Effector CD8-positive, alpha-beta T cell (primary cell): Measurements from ENCODE around the gene WIPF3.
"Not testable (repeated sequence)": the region's sequence is repeated elsewhere in the genome, so short reads cannot be mapped to it uniquely, and the experiment has no call there.

Source experiments
- DNase-seq: peaks from one replicate; lab custom pipeline; 2025; lab: John Stamatoyannopoulos, UW

WIPF3 gene

GRCh38 chr7:29881724-29882123, 75.4 kb downstream of the WIPF3 start:
- DNase-seq: no peak

DNA sequence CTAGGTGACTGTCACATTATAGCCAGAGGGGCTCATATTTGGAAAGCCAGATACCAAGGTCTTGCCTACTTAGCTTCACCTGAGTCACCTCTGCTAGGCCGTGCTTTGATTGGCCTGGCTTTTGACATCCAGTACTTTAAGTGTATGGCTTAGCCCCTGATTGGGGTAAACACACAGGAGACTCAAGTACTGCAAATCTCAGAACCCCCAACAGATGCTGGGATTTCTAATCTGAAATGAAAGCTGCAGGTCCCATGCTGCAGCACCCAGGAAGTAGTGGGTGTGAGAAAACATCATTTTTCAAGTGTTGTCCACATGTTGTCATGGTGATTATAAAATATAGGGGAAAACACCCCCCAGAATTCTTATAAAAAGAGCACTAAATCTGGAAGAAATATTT, 76.2 kb downstream of the WIPF3 start:
- DNase-seq: no peak

DNA sequence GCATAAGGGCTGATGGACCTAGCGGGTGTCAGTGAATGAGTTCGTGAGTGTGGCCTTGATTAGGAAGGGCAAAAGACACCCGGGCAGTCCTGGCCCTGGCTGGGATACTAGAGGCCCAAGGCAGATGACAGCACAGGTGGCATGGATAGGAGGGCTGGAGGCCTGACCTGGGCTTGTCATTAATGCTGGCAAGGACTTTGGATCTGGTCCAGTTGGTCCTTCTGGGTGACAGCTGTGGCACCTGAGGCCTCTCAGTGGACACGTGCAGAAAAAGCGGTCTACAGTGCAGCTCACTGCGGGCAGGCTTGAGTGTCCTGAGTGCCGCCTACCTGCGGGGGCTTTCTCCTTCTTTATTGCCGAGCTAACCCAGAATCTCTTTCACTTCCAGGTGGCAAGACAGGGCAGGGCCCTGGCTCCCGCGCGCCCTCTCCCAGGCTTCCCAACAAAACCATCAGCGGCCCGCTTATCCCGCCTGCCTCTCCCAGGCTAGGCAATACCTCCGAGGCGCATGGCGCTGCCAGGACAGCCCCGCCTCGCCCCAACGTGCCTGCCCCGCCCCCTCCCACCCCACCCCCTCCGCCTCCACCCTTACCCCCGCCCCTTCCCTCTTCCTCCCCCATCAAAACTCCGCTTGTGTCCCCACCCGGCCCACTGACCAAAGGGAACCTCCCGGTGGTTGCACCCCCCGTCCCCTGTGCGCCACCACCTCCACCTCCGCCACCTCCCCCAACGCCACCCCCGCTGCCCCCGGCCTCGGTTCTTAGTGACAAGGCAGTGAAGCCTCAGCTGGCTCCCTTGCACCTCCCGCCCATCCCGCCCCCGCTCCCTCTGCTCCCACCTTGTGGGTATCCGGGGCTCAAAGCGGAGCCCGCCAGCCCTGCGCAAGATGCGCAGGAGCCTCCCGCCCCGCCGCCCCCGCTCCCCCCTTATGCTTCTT, 77.4 kb downstream of the WIPF3 start:
- no peak for DNase-seq

DNA sequence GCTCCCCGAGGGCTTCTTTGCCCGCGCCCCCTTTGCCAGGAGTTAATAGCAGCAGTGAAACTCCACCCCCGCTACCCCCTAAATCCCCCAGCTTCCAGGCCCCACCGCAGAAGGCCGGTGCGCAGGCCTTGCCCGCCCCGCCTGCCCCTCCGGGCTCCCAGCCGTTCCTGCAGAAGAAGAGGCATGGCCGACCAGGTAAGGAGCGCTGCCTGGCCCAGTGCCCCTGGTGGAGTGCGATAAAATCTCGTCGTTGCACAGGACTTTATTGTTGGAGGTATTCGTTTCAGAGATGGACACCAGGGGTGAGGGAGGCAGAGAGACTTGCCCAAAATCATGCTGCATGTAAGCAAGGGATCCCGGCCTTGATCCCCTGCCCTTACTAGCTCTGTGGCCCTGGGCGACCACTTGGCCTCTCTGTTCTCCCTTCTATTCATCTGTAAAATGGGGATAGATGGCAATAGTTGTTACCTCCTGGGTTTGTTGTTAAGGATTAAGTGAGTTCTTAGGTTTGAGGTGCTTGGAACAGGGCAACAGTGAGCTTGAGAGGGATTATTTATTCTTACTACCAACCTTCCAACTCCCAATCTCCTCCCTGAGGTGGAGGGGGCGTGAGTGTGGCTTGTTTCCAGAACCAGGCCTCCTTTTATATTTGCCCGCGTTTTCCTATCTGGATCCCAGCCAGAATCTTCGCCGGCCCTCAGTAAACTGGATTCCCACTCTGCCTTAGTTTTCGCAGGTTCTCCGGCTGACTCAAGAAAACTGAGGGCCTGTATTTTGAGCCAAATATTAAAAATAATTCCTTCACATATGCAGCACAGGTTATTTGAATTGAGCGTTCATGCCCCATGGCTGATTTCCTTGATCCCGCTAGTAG, 78.3 kb downstream of the WIPF3 start:
- DNase-seq: no peak

GRCh38 chr7:29885626-29886025, 79.3 kb downstream of the WIPF3 start:
- DNase-seq: no peak

- DNase-seq: no peak
These were observed 80.5 kb downstream of the WIPF3 start for GRCh38 chr7:29886827-29887226.

DNA sequence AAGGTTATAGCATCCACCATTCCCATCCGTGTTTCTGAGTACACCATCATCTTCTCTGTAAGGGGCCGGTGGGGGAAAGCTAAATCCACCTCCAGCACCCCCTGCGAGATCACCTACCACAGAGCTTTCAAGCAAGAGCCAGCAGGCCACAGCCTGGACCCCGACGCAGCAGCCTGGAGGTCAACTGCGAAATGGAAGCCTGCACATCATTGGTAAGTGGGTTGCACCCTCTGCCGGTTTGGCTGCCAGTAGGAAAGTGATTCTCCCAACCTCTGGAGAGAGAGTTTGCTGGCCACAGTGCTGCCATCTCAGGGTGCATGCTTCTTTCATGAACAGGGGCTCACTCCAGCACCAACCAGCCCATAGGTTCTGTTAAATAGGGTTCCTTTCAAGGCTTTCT, 81.7 kb downstream of the WIPF3 start:
- no peak for DNase-seq

DNA sequence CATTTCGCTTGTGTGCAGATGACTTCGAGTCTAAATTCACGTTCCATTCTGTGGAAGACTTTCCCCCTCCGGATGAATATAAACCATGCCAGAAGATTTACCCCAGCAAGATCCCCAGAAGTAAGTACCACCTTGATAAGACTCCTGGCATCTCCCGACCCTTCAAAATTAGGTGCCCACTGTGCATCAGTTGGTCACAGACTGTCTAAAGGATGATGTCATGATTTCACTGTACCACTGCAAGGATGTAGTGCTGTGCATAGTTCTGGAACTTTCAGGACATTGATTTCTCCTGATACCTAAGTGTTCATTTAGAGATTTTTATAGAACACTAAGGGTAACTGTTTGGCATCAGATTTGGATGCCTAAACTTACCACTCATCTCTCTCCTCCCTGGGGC, 83.0 kb downstream of the WIPF3 start:
- DNase-seq: no peak

GRCh38 chr7:29890251-29890650, 83.9 kb downstream of the WIPF3 start:
- no peak for DNase-seq

DNA sequence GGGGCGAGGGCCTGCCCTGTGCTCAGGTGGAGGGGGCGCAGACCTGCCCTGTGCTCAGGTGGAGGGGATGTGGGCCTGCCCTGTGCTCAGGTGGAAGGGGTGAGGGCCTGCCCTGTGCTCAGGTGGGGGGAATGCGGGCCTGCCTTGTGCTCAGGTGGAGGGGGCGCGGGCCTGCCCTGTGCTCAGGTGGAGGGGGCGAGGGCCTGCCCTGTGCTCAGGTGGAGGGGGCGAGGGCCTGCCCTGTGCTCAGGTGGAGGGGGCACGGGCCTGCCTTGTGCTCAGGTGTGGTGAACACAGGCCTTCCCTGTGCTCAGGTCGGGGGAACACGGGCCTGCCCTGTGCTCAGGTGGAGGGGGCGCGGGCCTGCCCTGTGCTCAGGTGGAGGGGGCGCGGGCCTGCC, 84.5 kb downstream of the WIPF3 start:
- not testable (repeated sequence) for DNase-seq

- no peak for DNase-seq
These were observed 85.5 kb downstream of the WIPF3 start for GRCh38 chr7:29891766-29892165.

DNA sequence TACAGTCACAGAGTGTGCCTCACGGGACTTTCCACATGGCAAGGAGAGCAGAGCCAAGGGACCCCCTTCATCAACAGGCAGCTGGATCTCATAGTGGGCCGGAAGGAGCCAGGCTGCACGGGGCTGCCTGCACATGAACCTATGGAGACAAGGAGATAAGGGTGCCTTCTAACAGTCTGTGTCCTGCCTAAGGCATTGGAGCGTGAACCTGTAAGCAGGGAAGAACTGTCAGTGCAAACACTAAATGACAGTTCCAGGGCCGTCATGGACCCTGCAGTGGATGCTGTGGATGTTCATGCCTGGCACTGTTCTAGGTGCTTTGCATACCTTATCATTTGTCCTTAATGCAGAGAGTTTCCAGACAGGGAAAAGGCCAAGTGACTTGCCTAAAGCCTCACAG, 85.9 kb downstream of the WIPF3 start:
- no peak for DNase-seq

DNA sequence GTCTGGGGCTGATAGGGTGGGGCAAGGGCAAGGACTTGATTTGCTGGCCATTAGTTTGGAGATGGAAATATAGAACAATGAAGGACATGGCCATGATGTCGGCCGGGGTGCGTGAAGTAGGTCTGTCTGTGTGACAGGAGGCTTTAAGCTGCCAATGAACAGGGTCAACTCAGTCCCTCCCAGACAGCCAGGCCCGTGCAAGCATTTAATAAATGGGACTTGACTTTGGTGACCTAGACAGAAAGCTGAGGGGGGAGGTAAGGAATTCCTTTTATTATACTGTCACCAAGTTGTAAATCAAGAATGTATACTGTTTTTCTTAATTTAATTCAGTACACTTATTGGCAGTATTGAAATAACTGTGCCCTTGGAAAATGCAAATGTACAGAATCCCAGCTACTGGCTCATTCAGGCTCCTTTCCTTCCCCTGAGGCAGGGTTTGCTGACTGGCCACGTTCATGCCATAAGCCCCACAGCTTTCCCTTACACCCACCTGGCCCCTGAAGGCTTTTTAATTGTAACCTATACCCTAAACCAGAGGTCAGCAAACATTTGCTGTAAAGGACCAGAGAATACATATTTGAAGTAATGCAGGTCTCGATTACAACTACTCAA, 87.2 kb downstream of the WIPF3 start:
- no peak for DNase-seq

GRCh38 chr7:29894256-29894655, 87.9 kb downstream of the WIPF3 start:
- no peak for DNase-seq

GRCh38 chr7:29895559-29895958, 89.3 kb downstream of the WIPF3 start:
- no peak for DNase-seq

DNA sequence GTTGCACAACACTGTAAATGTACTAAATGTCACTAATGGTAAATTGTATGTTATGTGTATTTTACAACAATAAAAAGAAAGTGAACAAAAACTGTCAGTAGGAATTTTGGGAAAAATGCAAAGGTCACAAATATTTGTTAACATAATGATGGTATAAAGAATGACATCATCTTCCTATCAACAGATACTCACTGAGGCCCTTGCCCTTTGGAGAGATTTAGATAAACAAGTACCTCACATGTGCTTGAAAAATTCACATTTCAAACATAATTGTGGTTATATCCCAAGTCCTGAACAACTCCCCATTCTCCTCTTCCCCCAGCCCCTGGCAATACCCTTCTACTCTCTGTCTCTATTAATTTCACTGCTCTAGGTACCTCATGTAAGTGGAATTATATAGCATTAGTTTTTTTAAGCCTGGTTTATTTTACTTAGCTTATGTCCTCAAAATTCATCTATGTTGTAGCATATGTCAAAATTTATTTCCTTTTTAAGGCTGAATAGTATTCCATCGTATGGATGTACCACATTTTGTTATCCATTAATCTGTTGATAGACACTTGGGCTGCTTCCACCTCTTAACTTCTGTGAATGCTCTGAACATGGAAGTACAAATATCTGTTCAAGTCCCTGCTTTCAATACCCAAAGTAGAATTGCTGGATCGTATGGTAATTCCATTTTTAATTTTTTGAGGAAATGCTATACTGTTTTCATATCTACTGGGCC, 90.5 kb downstream of the WIPF3 start:
- no peak for DNase-seq

DNA sequence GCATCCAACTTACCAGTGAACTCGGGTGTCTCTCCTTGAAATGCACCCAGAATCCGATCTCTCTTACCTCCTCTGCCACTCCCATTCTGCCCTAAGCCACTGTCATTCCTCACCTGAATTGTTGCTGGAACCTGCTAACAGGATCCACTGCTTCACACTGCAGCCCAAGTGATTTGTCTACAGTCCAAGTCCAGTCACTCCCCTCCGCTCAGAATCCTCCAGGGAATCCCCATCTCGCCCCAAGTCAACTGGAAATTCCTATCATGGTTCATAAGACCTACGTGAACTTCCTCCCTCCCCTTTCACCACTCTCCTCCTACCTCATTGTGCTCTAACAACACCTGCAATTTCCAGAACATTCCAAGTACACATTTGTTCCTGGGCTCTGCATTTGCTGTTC, 92.0 kb downstream of the WIPF3 start:
- no peak for DNase-seq

DNA sequence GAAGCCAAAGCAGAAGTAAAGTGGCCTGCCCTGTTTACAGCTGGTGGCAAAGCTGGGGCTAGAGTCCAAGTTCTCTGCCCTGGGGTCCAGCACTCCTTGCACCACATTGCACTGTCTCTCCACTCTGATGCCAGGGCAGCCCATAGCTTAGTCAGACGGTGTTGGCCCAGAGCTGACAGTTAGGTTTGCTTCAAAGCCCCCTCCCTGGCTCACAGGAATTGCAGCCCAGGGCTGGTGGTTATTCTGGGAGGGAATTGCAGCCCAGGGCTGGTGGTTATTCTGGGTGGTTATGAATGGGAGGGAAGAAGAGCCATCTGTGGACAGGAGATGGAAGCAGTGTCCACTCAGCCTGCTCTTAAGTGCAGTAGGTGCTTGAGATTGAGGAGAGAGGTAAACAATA, 94.4 kb downstream of the WIPF3 start:
- no peak for DNase-seq

DNA sequence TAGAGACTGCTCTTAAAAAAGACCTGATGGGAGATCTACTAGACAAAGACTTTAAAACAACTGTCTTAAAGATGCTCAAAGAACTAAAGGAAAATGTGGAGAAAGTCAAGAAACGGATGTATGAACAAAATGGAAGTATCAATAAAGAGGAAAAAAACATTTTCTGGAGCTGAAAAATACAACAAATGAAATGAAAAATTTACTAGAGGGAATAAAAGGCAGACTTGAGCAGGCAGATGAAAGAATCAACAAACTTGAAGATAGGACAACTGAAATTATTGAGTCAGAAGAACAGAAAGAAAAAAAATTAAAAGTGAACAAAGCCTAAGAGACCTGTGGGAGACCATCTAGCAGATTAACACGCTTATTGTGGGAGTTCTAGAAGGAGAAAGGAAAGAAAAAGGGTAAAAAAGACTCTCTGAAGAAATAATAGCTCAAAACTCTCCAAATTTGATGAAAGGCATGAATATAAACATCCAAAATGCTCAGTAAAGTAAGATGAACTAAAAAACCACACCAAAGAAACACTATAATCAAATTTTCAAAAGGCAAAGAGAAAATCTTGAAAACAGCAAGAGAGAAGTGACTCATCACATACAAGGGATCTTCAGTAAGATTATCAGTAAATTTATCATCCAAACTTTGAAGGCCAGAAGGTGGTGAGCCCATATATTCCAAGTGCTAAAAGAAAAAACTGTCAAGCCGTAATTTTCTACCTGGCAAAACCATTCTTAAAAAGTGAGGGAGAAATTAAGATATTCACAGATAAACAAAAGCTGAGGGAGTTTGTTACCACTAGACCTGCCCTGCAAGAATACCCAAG, 100.1 kb downstream of the WIPF3 start:
- DNase-seq: no peak

DNA sequence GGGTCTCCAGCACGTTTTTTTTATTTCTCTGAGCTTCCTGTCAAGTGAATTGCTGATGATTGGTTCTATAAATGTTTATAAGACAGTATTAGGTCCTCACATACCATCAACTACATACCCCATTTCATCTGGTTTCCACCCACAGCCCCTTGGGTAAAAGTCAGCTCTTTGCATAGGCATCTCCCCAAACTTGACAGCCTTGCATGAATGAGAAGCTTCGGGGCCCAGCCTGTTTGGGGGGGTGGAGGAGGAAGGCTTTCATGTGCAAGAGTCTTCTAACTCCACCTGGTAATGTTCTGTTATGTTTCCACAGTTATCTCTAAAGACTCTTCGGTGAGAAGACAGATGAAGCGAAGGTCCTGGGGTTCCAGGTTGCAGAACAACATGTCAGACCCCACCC, 107.9 kb downstream of the WIPF3 start:
- DNase-seq: no peak
